Loucy (cell line): ENCODE data around the gene ARHGEF12.

Experiments
- H2AFZ ChIP-seq: fragments of 200-600 bp; sonication (generic); 2 replicates; pipeline ENCODE4 v1.6.0; 2016; ENCODE audit warnings: antibody characterized with exemption, mild to moderate bottlenecking, low read length, moderate library complexity
- H3F3A ChIP-seq: fragments of 200-600 bp; 2 replicates; pipeline ENCODE4 v1.6.0; 2016; ENCODE audit warnings: antibody characterized with exemption, low read depth, mild to moderate bottlenecking
- H3K27me3 ChIP-seq: fragments of 200-600 bp; sonication (generic); 2 replicates; pipeline ENCODE4 v1.6.1; 2014; ENCODE audit warnings: low read length, mild to moderate bottlenecking; ENCODE audit not compliant: insufficient read depth, poor library complexity, severe bottlenecking
- H3K36me3 ChIP-seq: fragments of 200-600 bp; sonication (generic); 2 replicates; pipeline ENCODE4 v1.6.1; 2016; ENCODE audit warnings: low read length; ENCODE audit not compliant: insufficient read depth
- H3K4me1 ChIP-seq: fragments of 200-600 bp; sonication (generic); 2 replicates; pipeline ENCODE4 v1.5.1; 2014; ENCODE audit warnings: low read length, mild to moderate bottlenecking; ENCODE audit not compliant: insufficient read depth, poor library complexity, severe bottlenecking
- H3K4me2 ChIP-seq: fragments of 200-600 bp; sonication (generic); 2 replicates; pipeline ENCODE4 v1.6.0; 2014; ENCODE audit warnings: antibody characterized with exemption, low read length, low read depth, mild to moderate bottlenecking; ENCODE audit not compliant: poor library complexity, severe bottlenecking
- H3K4me3 ChIP-seq: fragments of 200-600 bp; sonication (generic); 2 replicates; pipeline ENCODE4 v1.5.1; 2014; ENCODE audit warnings: low read length, mild to moderate bottlenecking, mixed read lengths; ENCODE audit not compliant: poor library complexity, severe bottlenecking
- H3K79me2 ChIP-seq: fragments of 200-600 bp; sonication (generic); 2 replicates; pipeline ENCODE4 v1.6.1; 2014; ENCODE audit warnings: low read length; ENCODE audit not compliant: insufficient read depth
- H3K9ac ChIP-seq: fragments of 200-600 bp; sonication (generic); 2 replicates; pipeline ENCODE4 v1.6.0; 2014; ENCODE audit warnings: mild to moderate bottlenecking, low read depth, low read length, moderate library complexity; ENCODE audit not compliant: poor library complexity, severe bottlenecking
- H3K9me2 ChIP-seq: fragments of 200-600 bp; sonication (generic); replicated peaks from 2 replicates; pipeline ENCODE4 v1.6.1; 2016; ENCODE audit warnings: low read depth, low read length, mixed read lengths
- H3K9me3 ChIP-seq: fragments of 200-600 bp; sonication (generic); 2 replicates; pipeline ENCODE4 v1.6.1; 2014; ENCODE audit warnings: mild to moderate bottlenecking, antibody characterized with exemption, low read length, low read depth; ENCODE audit not compliant: insufficient read depth
- H4K20me1 ChIP-seq: fragments of 200-600 bp; sonication (generic); 2 replicates; pipeline ENCODE4 v1.6.0; 2014; ENCODE audit warnings: antibody characterized with exemption, low read length, mild to moderate bottlenecking; ENCODE audit not compliant: insufficient read depth, poor library complexity, severe bottlenecking
- EZH2phosphoT487 ChIP-seq: fragments of 200-600 bp; IDR thresholded peaks from 2 replicates; pipeline ENCODE4 v1.6.1; 2018; ENCODE audit warnings: antibody characterized with exemption, mild to moderate bottlenecking, moderate library complexity, borderline replicate concordance
- TF ChIP-seq, protein P1 (sequence below): fragments of 200-600 bp; sonication (generic); conservative IDR thresholded peaks from 2 replicates; pipeline ENCODE4 v1.5.1; 2014; ENCODE audit warnings: mild to moderate bottlenecking, antibody characterized with exemption, low read length

The ARHGEF12 gene

DNA sequence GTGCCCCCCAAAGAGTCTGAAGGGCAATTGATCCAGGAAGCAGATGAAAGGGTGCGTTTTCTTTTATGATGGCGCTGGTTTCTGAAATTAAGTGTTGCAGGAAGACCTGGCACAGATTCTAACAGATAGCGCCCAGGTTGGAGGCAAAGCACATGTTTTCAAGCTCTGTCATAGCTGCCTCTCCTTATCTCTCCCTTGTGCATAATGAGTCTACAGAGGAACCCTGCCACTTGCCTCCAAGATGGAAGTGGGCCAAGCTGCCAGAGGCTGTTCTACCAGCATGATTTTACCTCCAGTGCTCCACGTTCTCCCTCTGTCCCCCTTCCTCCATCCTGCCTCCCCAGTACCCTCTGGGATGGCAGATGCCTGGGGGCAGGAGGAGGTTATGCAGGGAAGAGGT lies 41.1 kb upstream of the ARHGEF12 start:
- H2AFZ ChIP-seq = no peak overlapping the region
- no peaks in the 10 kb centered on the region for H3F3A ChIP-seq

DNA sequence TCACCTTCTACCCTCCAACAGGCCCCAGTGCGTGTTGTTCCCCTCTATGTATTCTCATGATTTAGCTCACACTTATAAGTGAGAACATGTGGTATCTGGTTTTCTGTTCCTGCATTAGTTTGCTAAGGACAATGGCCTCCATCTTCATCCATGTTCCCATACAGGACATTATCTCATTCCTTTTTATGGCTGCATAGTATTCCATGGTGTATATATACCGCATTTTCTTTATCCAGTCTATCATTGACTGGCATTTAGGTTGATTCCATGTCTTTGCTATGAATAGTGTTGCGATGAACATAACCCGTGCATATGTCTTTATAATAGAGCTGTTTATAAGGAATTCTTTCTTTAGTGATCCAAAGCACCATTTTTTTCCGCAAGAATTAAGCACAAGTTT lies 39.7 kb upstream of the ARHGEF12 start:
- peaks cover 3% of the 10 kb centered on the region for H3K4me1 ChIP-seq
- H3K36me3 ChIP-seq = no peaks in the 10 kb centered on the region
- H3K9me2 ChIP-seq = no peaks in the 10 kb centered on the region
- H3K4me3 ChIP-seq = no peak overlapping the region
- H3K79me2 ChIP-seq = no peaks in the 10 kb centered on the region
- peaks cover 6% of the 10 kb centered on the region for H3K27me3 ChIP-seq
- no peak overlapping the region for H2AFZ ChIP-seq
- no peak for TF ChIP-seq EZH2phosphoT487
- TF ChIP-seq, protein P1, sequence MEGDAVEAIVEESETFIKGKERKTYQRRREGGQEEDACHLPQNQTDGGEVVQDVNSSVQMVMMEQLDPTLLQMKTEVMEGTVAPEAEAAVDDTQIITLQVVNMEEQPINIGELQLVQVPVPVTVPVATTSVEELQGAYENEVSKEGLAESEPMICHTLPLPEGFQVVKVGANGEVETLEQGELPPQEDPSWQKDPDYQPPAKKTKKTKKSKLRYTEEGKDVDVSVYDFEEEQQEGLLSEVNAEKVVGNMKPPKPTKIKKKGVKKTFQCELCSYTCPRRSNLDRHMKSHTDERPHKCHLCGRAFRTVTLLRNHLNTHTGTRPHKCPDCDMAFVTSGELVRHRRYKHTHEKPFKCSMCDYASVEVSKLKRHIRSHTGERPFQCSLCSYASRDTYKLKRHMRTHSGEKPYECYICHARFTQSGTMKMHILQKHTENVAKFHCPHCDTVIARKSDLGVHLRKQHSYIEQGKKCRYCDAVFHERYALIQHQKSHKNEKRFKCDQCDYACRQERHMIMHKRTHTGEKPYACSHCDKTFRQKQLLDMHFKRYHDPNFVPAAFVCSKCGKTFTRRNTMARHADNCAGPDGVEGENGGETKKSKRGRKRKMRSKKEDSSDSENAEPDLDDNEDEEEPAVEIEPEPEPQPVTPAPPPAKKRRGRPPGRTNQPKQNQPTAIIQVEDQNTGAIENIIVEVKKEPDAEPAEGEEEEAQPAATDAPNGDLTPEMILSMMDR = no peak
- no peak overlapping the region for H3K4me2 ChIP-seq
- H4K20me1 ChIP-seq = no peaks in the 10 kb centered on the region
- no peaks in the 10 kb centered on the region for H3F3A ChIP-seq
- no peaks in the 10 kb centered on the region for H3K9me3 ChIP-seq
- no peak overlapping the region for H3K9ac ChIP-seq

More for the DNA sequence above, 41.1 kb upstream of the ARHGEF12 start:
- TF ChIP-seq EZH2phosphoT487 = no peak
- TF ChIP-seq, protein P1 = no peak
- H3K79me2 ChIP-seq = no peaks in the 10 kb centered on the region
- no peaks in the 10 kb centered on the region for H3K9me3 ChIP-seq
- H3K4me1 ChIP-seq = peaks cover 3% of the 10 kb centered on the region
- H4K20me1 ChIP-seq = no peaks in the 10 kb centered on the region
- no peak overlapping the region for H3K4me2 ChIP-seq
- H3K36me3 ChIP-seq = no peaks in the 10 kb centered on the region
- no peak overlapping the region for H3K4me3 ChIP-seq
- H3K9me2 ChIP-seq = no peaks in the 10 kb centered on the region
- H3K9ac ChIP-seq = no peak overlapping the region
- peaks cover 6% of the 10 kb centered on the region for H3K27me3 ChIP-seq

DNA sequence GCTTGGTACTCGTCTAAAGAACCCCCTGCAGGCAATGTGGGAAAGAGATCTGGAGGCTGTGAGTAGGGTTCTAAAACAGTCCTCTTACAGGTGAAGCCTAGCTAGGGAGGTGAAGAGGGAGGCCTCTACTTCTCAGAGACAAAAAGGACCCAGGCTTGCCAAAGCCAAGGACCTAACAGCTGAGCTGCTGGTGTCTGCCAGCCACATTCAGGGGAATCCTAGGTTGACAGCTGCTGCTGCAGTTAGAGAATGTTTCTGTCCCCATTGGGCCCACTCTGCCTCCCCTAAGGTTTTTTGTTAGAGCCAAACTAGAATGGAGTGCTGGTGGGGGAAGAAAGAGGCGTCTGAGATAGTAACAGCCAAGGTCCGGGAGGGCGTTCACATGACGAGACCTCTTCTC lies 37.8 kb upstream of the ARHGEF12 start:
- no peaks in the 10 kb centered on the region for H3K9me3 ChIP-seq
- H3K27me3 ChIP-seq = peaks cover 3% of the 10 kb centered on the region
- H3K4me3 ChIP-seq = no peak overlapping the region
- H3K4me1 ChIP-seq = peaks cover 3% of the 10 kb centered on the region
- TF ChIP-seq, protein P1 = no peak
- no peak for TF ChIP-seq EZH2phosphoT487
- no peak overlapping the region for H3K4me2 ChIP-seq
- H3K9me2 ChIP-seq = no peaks in the 10 kb centered on the region
- H3K79me2 ChIP-seq = no peaks in the 10 kb centered on the region
- no peak overlapping the region for H2AFZ ChIP-seq
- H4K20me1 ChIP-seq = no peaks in the 10 kb centered on the region
- no peak overlapping the region for H3K9ac ChIP-seq
- H3K36me3 ChIP-seq = no peaks in the 10 kb centered on the region
- no peaks in the 10 kb centered on the region for H3F3A ChIP-seq
